22Rv1 (cell line): ENCODE results near the gene ATP13A5.

Experiments
- CTCF ChIP-seq: fragments of 450-650 bp; IDR thresholded peaks from 2 replicates; pipeline ENCODE4 v1.5.1; 2017; ENCODE audit warnings: mild to moderate bottlenecking
- ZFX ChIP-seq: fragments of 450-650 bp; IDR thresholded peaks from 2 replicates; pipeline ENCODE4 v1.6.1; 2017; ENCODE audit warnings: antibody characterized with exemption, borderline replicate concordance

DNA sequence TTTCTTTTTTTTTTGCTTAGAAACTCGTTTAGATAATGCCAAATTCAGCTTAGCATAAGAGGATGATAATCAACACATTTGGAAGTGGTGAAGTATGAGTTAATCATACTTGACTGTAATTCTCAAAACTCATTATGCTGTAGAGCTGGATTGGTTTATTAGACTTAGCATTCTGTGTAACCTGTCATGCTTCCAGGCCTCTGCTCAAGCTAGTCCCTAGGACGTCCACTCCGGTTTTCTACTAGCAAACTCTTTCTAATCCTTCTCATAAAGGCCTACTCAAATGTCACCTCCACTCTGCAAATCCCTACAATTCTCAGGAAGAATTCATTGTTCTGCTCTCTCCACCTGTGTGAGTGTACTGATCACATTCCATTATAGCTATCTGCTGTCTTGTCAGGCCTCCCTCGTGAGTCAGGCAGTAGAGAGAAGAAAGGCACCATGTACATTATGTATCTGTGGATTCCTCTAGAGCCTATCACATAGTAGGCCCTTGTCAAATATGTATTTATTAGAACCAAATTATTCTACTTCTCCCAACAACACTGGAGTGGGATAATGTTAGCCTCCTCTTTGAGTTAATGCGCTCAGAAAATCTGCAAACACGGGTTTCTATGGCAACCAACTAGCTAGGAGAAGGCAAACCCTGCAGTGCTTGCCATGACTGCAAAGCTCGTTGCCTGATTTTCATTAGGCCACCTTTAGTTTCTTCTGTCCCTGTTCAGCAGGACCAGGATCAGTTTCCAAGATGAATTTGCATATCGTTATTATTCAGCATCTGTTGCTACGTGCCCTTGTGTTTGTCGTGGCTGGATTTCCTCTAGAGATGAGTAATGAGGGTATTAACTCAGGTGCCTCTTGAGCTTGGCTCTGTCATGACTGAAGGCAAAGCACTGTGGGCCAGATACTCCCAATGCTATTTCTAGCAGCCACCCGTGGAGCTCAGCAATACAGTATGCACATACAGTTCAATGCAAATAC is 30.7 kb downstream of the ATP13A5 start:
- TF ChIP-seq CTCF (no peak), ZFX (no peak)
